PC-9 (cell line): ENCODE results near the gene FCHO2. TPM values are rescaled to one million over a fixed set of nuclear protein-coding genes. Genes with fewer than 3 reads are reported as not detected.

ENCODE experiments used
- BruUV-seq: library from RNA; stranded (reverse); fragments of 400-500 nt; replicated peaks from 2 replicates; lab custom pipeline; 2021; lab: Mats Ljungman, UMichigan
- CTCF ChIA-PET: fragments of 300-600 bp; sonication (Branson Sonifier 250); formaldehyde crosslinking; loops from one replicate; lab custom pipeline; 2022; ENCODE audit warnings: antibody characterized with exemption; lab: Charles Lee
- POLR2A ChIA-PET: fragments of 300-600 bp; sonication (Branson Sonifier 250); formaldehyde crosslinking; loops from one replicate; lab custom pipeline; 2022; ENCODE audit warnings: antibody characterized with exemption; ENCODE audit not compliant: unreplicated experiment; lab: Charles Lee
- DNase-seq, 2 experiments: peaks; one replicate each; pipeline versions ENCODE4 v3.0.0 to v3.0.0-alpha.2; 2015 to 2022; ENCODE audit warnings: mixed read lengths in 1 of 2
- H2AFZ ChIP-seq: fragments of 200-600 bp; sonication (generic); 2 replicates; pipeline ENCODE4 v1.8.1; 2017; ENCODE audit warnings: antibody characterized with exemption
- H3F3A ChIP-seq: fragments of 200-600 bp; sonication (generic); 2 replicates; pipeline ENCODE4 v1.8.1; 2017; ENCODE audit warnings: antibody characterized with exemption, mild to moderate bottlenecking, low read depth; ENCODE audit not compliant: insufficient read depth
- H3K27ac ChIP-seq: fragments of 200-600 bp; sonication (generic); 2 replicates; pipeline ENCODE4 v1.6.1; 2016; ENCODE audit warnings: mixed run types
- H3K27me3 ChIP-seq: fragments of 200-600 bp; sonication (generic); 2 replicates; pipeline ENCODE4 v1.6.1; 2016; ENCODE audit warnings: low read depth, mixed run types; ENCODE audit not compliant: insufficient read depth
- H3K36me3 ChIP-seq: fragments of 200-600 bp; sonication (generic); 2 replicates; pipeline ENCODE4 v1.6.1; 2016; ENCODE audit warnings: low read depth, mixed run types
- H3K4me1 ChIP-seq: fragments of 200-600 bp; sonication (generic); replicated peaks from 2 replicates; pipeline ENCODE4 v1.6.1; 2016; ENCODE audit warnings: mixed run types; ENCODE audit not compliant: insufficient read depth
- H3K4me2 ChIP-seq: fragments of 200-600 bp; sonication (generic); 2 replicates; pipeline ENCODE4 v1.6.1; 2017; ENCODE audit warnings: mixed run types
- H3K4me3 ChIP-seq: fragments of 200-600 bp; sonication (generic); 2 replicates; pipeline ENCODE4 v1.6.1; 2016; ENCODE audit warnings: mixed run types
- H3K79me2 ChIP-seq: fragments of 200-600 bp; sonication (generic); 2 replicates; pipeline ENCODE4 v1.6.1; 2017; ENCODE audit warnings: low read depth, mixed run types
- H3K9me2 ChIP-seq: fragments of 200-600 bp; sonication (generic); 2 replicates; pipeline ENCODE4 v1.8.1; 2017; ENCODE audit warnings: mild to moderate bottlenecking; ENCODE audit not compliant: insufficient read depth
- H3K9me3 ChIP-seq: fragments of 200-600 bp; sonication (generic); 2 replicates; pipeline ENCODE4 v1.8.1; 2016; ENCODE audit warnings: low read depth; ENCODE audit not compliant: insufficient read depth
- H4K20me1 ChIP-seq: fragments of 200-600 bp; sonication (generic); 2 replicates; pipeline ENCODE4 v1.8.1; 2017; ENCODE audit not compliant: insufficient read depth
- EZH2 ChIP-seq: fragments of 200-600 bp; sonication (generic); IDR thresholded peaks from 2 replicates; pipeline ENCODE4 v1.8.0; 2017; ENCODE audit warnings: antibody characterized with exemption, low read depth
- intact Hi-C: fragments of 100-400 bp; cut with micrococcal nuclease; formaldehyde crosslinking; loops from one replicate; pipeline ENCODE4 v1.10.0; 2022; ENCODE audit not compliant: unreplicated experiment
- total RNA-seq: library from RNA; stranded (reverse); gene quantifications from 2 replicates; pipeline ENCODE4 v1.2.3, GENCODE V29; 2021
- TF ChIP-seq, protein P1 (sequence below): fragments of 200-600 bp; sonication (generic); conservative IDR thresholded peaks from 2 replicates; pipeline ENCODE4 v1.6.1; 2017; ENCODE audit warnings: mixed run types, antibody characterized with exemption, mild to moderate bottlenecking, moderate library complexity

The FCHO2 gene
- total RNA-seq, 1 experiment from 2014 or later, result 26.1 TPM

DNA sequence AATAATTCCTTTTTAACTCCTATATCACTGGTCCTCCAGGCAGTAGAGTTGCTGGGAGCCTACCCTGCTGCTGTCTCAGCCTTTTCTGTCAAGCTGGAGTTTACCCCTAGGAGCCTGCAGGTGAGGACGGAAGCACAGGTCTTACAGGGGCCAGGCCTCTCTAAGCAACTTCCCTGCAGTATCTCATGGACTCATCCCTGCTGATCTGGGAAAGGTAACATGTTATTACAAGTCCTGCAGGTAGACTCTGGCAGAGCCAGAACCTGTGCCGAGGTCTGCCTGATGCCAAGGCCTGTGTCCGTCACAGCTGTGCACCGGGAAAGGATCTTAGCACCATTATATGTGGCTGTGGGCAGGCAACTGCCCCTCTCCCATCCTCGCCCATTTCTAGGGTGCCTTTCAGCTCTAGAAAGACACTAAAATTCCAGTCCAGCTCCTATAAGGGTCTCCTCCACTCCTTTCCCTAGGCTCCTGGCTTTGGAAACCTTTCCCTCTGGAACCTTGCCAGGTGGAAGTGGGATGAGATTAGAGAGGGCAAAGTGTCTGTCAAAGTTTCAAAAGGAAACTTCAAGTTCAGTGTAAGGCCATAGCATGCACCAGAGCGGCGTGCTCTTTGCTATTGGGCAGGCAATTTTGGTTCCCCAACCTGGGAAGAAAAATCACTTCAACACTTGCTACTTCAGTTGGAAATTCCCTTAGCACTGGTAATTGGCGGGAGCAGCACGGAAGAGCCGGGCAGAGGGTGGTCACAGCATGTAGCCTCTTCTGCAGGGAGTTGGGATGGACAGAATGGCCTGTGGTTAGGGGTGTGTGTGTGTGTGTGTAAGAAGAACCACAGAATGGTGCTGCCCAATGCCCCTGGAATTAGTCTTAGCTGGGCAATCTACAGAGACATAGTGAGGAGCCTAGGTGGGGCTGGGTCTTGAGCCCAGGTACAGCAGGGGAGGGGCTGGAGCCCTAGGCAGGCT lies 182.0 kb downstream of the FCHO2 start:
- CTCF ChIA-PET, result interaction anchor here (0.8 to 1.1 kb wide), 2 partner anchors 81 to 313 kb away, joined by 3 read pairs; no protein-coding TSS in a partner anchor
- H2AFZ ChIP-seq, result no peak overlapping the region
- no peak overlapping the region for H3K4me2 ChIP-seq
- H3K9me3 ChIP-seq, result no peaks in the 10 kb centered on the region
- TF ChIP-seq, protein P1, sequence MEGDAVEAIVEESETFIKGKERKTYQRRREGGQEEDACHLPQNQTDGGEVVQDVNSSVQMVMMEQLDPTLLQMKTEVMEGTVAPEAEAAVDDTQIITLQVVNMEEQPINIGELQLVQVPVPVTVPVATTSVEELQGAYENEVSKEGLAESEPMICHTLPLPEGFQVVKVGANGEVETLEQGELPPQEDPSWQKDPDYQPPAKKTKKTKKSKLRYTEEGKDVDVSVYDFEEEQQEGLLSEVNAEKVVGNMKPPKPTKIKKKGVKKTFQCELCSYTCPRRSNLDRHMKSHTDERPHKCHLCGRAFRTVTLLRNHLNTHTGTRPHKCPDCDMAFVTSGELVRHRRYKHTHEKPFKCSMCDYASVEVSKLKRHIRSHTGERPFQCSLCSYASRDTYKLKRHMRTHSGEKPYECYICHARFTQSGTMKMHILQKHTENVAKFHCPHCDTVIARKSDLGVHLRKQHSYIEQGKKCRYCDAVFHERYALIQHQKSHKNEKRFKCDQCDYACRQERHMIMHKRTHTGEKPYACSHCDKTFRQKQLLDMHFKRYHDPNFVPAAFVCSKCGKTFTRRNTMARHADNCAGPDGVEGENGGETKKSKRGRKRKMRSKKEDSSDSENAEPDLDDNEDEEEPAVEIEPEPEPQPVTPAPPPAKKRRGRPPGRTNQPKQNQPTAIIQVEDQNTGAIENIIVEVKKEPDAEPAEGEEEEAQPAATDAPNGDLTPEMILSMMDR, result no peak
- no peak for TF ChIP-seq EZH2
- no peaks in the 10 kb centered on the region for H3K4me1 ChIP-seq
- intact Hi-C loops, result loop anchor here (5.0 kb wide), 1 partner anchor 314 kb away; no protein-coding TSS in a partner anchor
- H3K79me2 ChIP-seq, result no peaks in the 10 kb centered on the region
- no peaks in the 10 kb centered on the region for H3K27me3 ChIP-seq
- H3K4me3 ChIP-seq, result no peak overlapping the region
- H4K20me1 ChIP-seq, result no peaks in the 10 kb centered on the region
- POLR2A ChIA-PET, result no interaction called here
- no peaks in the 10 kb centered on the region for H3K9me2 ChIP-seq
- no peaks in the 10 kb centered on the region for H3F3A ChIP-seq
- no TSS peak for BruUV-seq
- no peak overlapping the region for H3K27ac ChIP-seq
- H3K36me3 ChIP-seq, result no peaks in the 10 kb centered on the region
- DNase-seq, result no peak

DNA sequence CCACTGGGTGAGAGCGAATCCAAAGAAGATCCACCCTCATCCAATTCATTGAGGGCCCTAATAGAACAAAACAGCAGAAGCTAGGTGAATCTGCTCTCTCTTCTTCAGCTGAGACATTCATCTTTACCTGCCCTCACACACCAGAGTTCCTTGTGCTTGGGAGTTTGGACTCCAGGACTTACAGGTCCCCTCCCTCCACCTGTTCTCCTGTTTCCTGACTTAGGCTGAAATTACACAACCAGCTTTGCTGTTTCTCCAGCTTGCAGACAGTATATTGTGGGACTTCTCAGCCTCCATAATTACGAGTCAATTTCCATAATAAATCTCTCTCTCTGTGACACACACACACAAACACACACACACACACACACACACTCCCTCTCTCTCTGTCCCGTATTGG lies 183.6 kb downstream of the FCHO2 start:
- H3K9me2 ChIP-seq, result no peaks in the 10 kb centered on the region
- H3K27me3 ChIP-seq, result no peaks in the 10 kb centered on the region
- DNase-seq, result no peak
- H3F3A ChIP-seq, result no peaks in the 10 kb centered on the region
- TF ChIP-seq, protein P1, result no peak
- no peak for TF ChIP-seq EZH2
- BruUV-seq, result no TSS peak
- ChIA-PET CTCF (no interaction called here), POLR2A (no interaction called here)
- no peak overlapping the region for H2AFZ ChIP-seq
- no peaks in the 10 kb centered on the region for H3K36me3 ChIP-seq
- H3K4me3 ChIP-seq, result no peak overlapping the region
- no peaks in the 10 kb centered on the region for H3K79me2 ChIP-seq
- intact Hi-C loops, result loop anchor here (5.0 kb wide), 1 partner anchor 313 kb away; no protein-coding TSS in a partner anchor
- H3K27ac ChIP-seq, result no peak overlapping the region
- no peaks in the 10 kb centered on the region for H3K4me1 ChIP-seq
- no peak overlapping the region for H3K4me2 ChIP-seq
- H3K9me3 ChIP-seq, result no peaks in the 10 kb centered on the region
- no peaks in the 10 kb centered on the region for H4K20me1 ChIP-seq

Other genes with a start within 250 kb of the FCHO2 start
- 135 and 185 TPM in 2 replicates for gene TNPO1, start 139.4 kb upstream of the FCHO2 start, total RNA-seq
- 7.8 and 9.9 TPM in 2 replicates for gene TMEM171, start 164.5 kb downstream of the FCHO2 start, total RNA-seq
- gene TMEM174, start 217.2 kb downstream of the FCHO2 start, total RNA-seq, result not detected in 2 replicates